Astrocyte (in vitro differentiated cells and primary cell): ENCODE results near the gene LRRC4. TPM values are rescaled to one million over a fixed set of nuclear protein-coding genes. Genes with fewer than 3 reads are reported as not detected.

Experiments used
- DNase-seq: peaks from one replicate; pipeline ENCODE4 v3.0.0-alpha.2; 2010; ENCODE audit warnings: low read depth
- FAIRE-seq: peaks from 2 replicates; lab custom pipeline; 2011; peaks lifted over from hg19 to GRCh38; lab: Jason Lieb, UNC
- H2AFZ ChIP-seq: 2 replicates; pipeline ENCODE4 v1.6.0; 2012; ENCODE audit warnings: low read depth, low read length, inconsistent platforms
- H3K27ac ChIP-seq: 2 replicates; pipeline ENCODE4 v1.5.1; 2011; ENCODE audit warnings: low read depth, low read length, inconsistent platforms
- H3K27me3 ChIP-seq: 2 replicates; pipeline ENCODE4 v1.6.0; 2011; ENCODE audit warnings: low read length, inconsistent platforms; ENCODE audit not compliant: insufficient read depth
- H3K36me3 ChIP-seq: 2 replicates; pipeline ENCODE4 v1.5.1; 2011; ENCODE audit warnings: low read length, inconsistent platforms; ENCODE audit not compliant: insufficient read depth
- H3K4me1 ChIP-seq: 2 replicates; pipeline ENCODE4 v1.5.1; 2011; ENCODE audit warnings: low read length, inconsistent platforms; ENCODE audit not compliant: insufficient read depth
- H3K4me2 ChIP-seq: 2 replicates; pipeline ENCODE4 v1.6.0; 2012; ENCODE audit warnings: low read length, inconsistent platforms
- H3K4me3 ChIP-seq: 2 replicates; pipeline ENCODE4 v1.5.1; 2011; ENCODE audit warnings: low read depth, mild to moderate bottlenecking, low read length, inconsistent platforms; ENCODE audit not compliant: insufficient read depth
- H3K79me2 ChIP-seq: 2 replicates; pipeline ENCODE4 v1.6.0; 2012; ENCODE audit warnings: mild to moderate bottlenecking, low read length, inconsistent platforms; ENCODE audit not compliant: insufficient read depth
- H3K9ac ChIP-seq: 2 replicates; pipeline ENCODE4 v1.6.0; 2012; ENCODE audit warnings: mild to moderate bottlenecking, low read length, inconsistent platforms
- H3K9me3 ChIP-seq: 2 replicates; pipeline ENCODE4 v1.5.1; 2012; ENCODE audit warnings: low read depth, mild to moderate bottlenecking, low read length, inconsistent platforms; ENCODE audit not compliant: insufficient read depth
- H4K20me1 ChIP-seq: 2 replicates; pipeline ENCODE4 v1.6.0; 2012; ENCODE audit warnings: low read length, inconsistent platforms; ENCODE audit not compliant: insufficient read depth
- H3K27ac Mint-ChIP-seq: one replicate; pipeline ENCODE4 v1.8.0; 2021; ENCODE audit warnings: mild to moderate bottlenecking, mixed read lengths; ENCODE audit not compliant: unreplicated experiment
- H3K27me3 Mint-ChIP-seq: one replicate; pipeline ENCODE4 v1.8.0; 2021; ENCODE audit warnings: low read depth, mixed read lengths; ENCODE audit not compliant: unreplicated experiment
- H3K36me3 Mint-ChIP-seq: one replicate; pipeline ENCODE4 v1.8.0; 2021; ENCODE audit warnings: low read depth, mixed read lengths; ENCODE audit not compliant: unreplicated experiment
- H3K4me1 Mint-ChIP-seq: one replicate; pipeline ENCODE4 v1.8.0; 2021; ENCODE audit warnings: low read depth, mixed read lengths; ENCODE audit not compliant: unreplicated experiment
- H3K4me3 Mint-ChIP-seq: one replicate; pipeline ENCODE4 v1.8.0; 2021; ENCODE audit warnings: mild to moderate bottlenecking, moderate library complexity, mixed read lengths; ENCODE audit not compliant: unreplicated experiment
- H3K9me3 Mint-ChIP-seq: one replicate; pipeline ENCODE4 v1.8.0; 2021; ENCODE audit warnings: mild to moderate bottlenecking, mixed read lengths; ENCODE audit not compliant: unreplicated experiment
- CTCF ChIP-seq: IDR thresholded peaks from 2 replicates; pipeline ENCODE4 v1.5.1; 2011; ENCODE audit warnings: low read depth, mild to moderate bottlenecking, inconsistent platforms, low read length, moderate library complexity; ENCODE audit not compliant: insufficient read depth
- EZH2 ChIP-seq: IDR thresholded peaks from 2 replicates; pipeline ENCODE4 v1.6.1; 2012; ENCODE audit warnings: mild to moderate bottlenecking, low read length, inconsistent platforms; ENCODE audit not compliant: insufficient read depth
- total RNA-seq: library from RNA; stranded (reverse); gene quantifications from 2 replicates; pipeline ENCODE4 v1.2.1, GENCODE V29; 2021

Gene LRRC4
- total RNA-seq, 1 donor from 2014 or later: 4.4 TPM

- Histone ChIP-seq H2AFZ (no peak overlapping the region), H3K27me3 (no peaks in the 10 kb centered on the region), H3K9me3 (no peaks in the 10 kb centered on the region), H4K20me1 (peaks cover 92% of the 10 kb centered on the region), H3K36me3 (no peaks in the 10 kb centered on the region), H3K79me2 (peaks cover 16% of the 10 kb centered on the region), H3K4me3 (no peak overlapping the region), H3K4me1 (peaks cover 39% of the 10 kb centered on the region), H3K4me2 (peak overlapping the region; percentile 6), H3K9ac (no peak overlapping the region), H3K27ac (no peak overlapping the region)
- no peak for TF ChIP-seq EZH2
- H3K9me3 Mint-ChIP-seq: no peaks in the 10 kb centered on the region
- H3K27ac Mint-ChIP-seq: peak overlapping the region; percentile 79
- H3K4me3 Mint-ChIP-seq: peak overlapping the region; percentile 29
- DNase-seq (no peak), FAIRE-seq (no peak)
- H3K27me3 Mint-ChIP-seq: no peaks in the 10 kb centered on the region
- peaks cover 66% of the 10 kb centered on the region for H3K4me1 Mint-ChIP-seq
- peaks cover 6% of the 10 kb centered on the region for H3K36me3 Mint-ChIP-seq
Measured at GRCh38 chr7:128025819-128026218, 5.4 kb downstream of the LRRC4 start.

GRCh38 chr7:128025380-128025779 lies 5.9 kb downstream of the LRRC4 start:
- Histone ChIP-seq H4K20me1 (peaks cover 90% of the 10 kb centered on the region), H2AFZ (no peak overlapping the region), H3K4me2 (peak overlapping the region; percentile 6), H3K9ac (no peak overlapping the region), H3K36me3 (no peaks in the 10 kb centered on the region), H3K27ac (no peak overlapping the region), H3K4me1 (peaks cover 35% of the 10 kb centered on the region), H3K4me3 (no peak overlapping the region), H3K27me3 (no peaks in the 10 kb centered on the region), H3K9me3 (no peaks in the 10 kb centered on the region), H3K79me2 (peaks cover 16% of the 10 kb centered on the region)
- DNase-seq (peak; percentile 51), FAIRE-seq (no peak)
- Mint-ChIP-seq H3K36me3 (peaks cover 8% of the 10 kb centered on the region), H3K27me3 (no peaks in the 10 kb centered on the region), H3K27ac (peak overlapping the region; percentile 79), H3K4me3 (peak overlapping the region; percentile 29), H3K9me3 (no peaks in the 10 kb centered on the region), H3K4me1 (peaks cover 66% of the 10 kb centered on the region)
- no peak for TF ChIP-seq CTCF

- H3K27ac ChIP-seq: no peak overlapping the region
- TF ChIP-seq EZH2 (no peak), CTCF (no peak)
- no peak overlapping the region for H3K4me3 ChIP-seq
- Mint-ChIP-seq H3K36me3 (peaks cover 6% of the 10 kb centered on the region), H3K27me3 (no peaks in the 10 kb centered on the region), H3K27ac (peak overlapping the region; percentile 73), H3K9me3 (no peaks in the 10 kb centered on the region), H3K4me1 (peaks cover 64% of the 10 kb centered on the region), H3K4me3 (no peak overlapping the region)
- DNase-seq (no peak), FAIRE-seq (no peak)
- peaks cover 6% of the 10 kb centered on the region for H3K79me2 ChIP-seq
- no peak overlapping the region for H3K4me2 ChIP-seq
- no peak overlapping the region for H2AFZ ChIP-seq
- H3K4me1 ChIP-seq: peaks cover 34% of the 10 kb centered on the region
- no peaks in the 10 kb centered on the region for H3K27me3 ChIP-seq
- H3K9me3 ChIP-seq: no peaks in the 10 kb centered on the region
- H4K20me1 ChIP-seq: peaks cover 90% of the 10 kb centered on the region
- no peaks in the 10 kb centered on the region for H3K36me3 ChIP-seq
- H3K9ac ChIP-seq: no peak overlapping the region
Measured at GRCh38 chr7:128024151-128024550, 7.1 kb downstream of the LRRC4 start.
